GM15510 (cell line): ENCODE results near the gene EEF1AKMT2.

ENCODE experiments used
- POLR2A ChIP-seq: IDR thresholded peaks from 3 replicates; pipeline ENCODE4 v1.6.1; 2011; ENCODE audit warnings: borderline replicate concordance; ENCODE audit not compliant: insufficient read length; ENCODE audit errors: extremely low read depth

EEF1AKMT2 gene

GRCh38 chr10:124741281-124741921, 50.3 kb downstream of the EEF1AKMT2 start:
- no peak for TF ChIP-seq POLR2A

- TF ChIP-seq POLR2A: no peak
Measured at GRCh38 chr10:124740369-124741280, 51.1 kb downstream of the EEF1AKMT2 start.

- TF ChIP-seq POLR2A: no peak
Measured at GRCh38 chr10:124739986-124740368, 51.7 kb downstream of the EEF1AKMT2 start.

GRCh38 chr10:124739119-124739921, 52.4 kb downstream of the EEF1AKMT2 start:
- TF ChIP-seq POLR2A: no peak

GRCh38 chr10:124738441-124738840, 53.2 kb downstream of the EEF1AKMT2 start:
- TF ChIP-seq POLR2A: no peak

- TF ChIP-seq POLR2A: no peak
Measured at GRCh38 chr10:124737708-124738107, 54.0 kb downstream of the EEF1AKMT2 start.

GRCh38 chr10:124737221-124737620, 54.5 kb downstream of the EEF1AKMT2 start:
- no peak for TF ChIP-seq POLR2A

- no peak for TF ChIP-seq POLR2A
Measured at GRCh38 chr10:124736491-124737136, 55.1 kb downstream of the EEF1AKMT2 start.

- no peak for TF ChIP-seq POLR2A
Measured at GRCh38 chr10:124735491-124736286, 56.0 kb downstream of the EEF1AKMT2 start.

GRCh38 chr10:124734311-124735166, 57.1 kb downstream of the EEF1AKMT2 start:
- no peak for TF ChIP-seq POLR2A

- TF ChIP-seq POLR2A: no peak
Measured at GRCh38 chr10:124733571-124734245, 58.0 kb downstream of the EEF1AKMT2 start.

- TF ChIP-seq POLR2A: no peak
Measured at GRCh38 chr10:124732931-124733570, 58.6 kb downstream of the EEF1AKMT2 start.
